ENCODE measurements around the gene CBX1.

Gene CBX1

GRCh38 chr17:48024149-48025039 lies 76.9 kb downstream of the CBX1 start:
- DNase-seq: peak; percentile 21

- peak; percentile 42 for DNase-seq
These were observed 77.7 kb downstream of the CBX1 start for GRCh38 chr17:48023400-48024148.

DNA sequence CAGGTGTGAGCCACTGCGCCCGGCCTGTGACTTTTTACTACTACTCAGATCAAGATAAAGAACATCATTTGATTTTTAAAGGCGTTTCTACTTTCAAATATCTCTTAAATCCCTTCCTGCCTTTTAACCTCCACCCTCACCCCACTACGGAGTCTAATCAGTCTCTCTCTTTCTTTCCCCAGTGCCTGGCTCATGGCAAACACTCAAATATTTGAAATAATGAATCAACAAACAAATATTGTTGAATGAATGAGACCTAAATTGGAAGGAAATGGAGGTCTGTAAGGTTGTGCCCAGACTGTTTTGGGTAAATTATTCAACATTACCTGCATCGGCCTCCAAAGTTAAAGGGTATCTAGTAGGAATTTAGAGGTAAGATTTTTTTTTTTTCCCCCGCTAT lies 78.4 kb downstream of the CBX1 start:
- DNase-seq: no peak

DNA sequence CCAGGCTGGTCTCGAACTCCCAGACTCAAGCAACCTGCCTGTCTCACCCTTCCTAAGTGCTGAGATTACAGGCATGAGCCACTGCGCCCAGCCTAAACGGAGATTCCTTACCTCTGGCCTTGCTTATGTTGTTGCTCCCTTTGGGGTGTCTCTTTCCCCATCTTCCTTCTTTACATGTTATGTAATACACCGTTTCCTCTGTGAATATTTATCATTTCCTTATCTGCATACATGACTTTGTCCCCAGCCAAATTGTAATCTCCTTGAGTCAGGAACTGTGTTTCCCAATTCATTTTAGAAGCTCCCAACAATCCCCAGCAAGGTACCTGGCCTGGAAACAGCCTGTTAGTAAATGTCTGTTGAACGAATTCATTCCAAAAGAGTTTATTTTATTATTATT lies 79.3 kb downstream of the CBX1 start:
- DNase-seq: no peak
